OCI-LY1 (cell line): ENCODE measurements around the gene ITIH4.

ENCODE experiments used
- H2AFZ ChIP-seq: fragments of 200-600 bp; sonication (generic), shearing (Covaris generic); 2 replicates; pipeline ENCODE4 v1.6.0; 2014; ENCODE audit warnings: antibody characterized with exemption, mild to moderate bottlenecking, low read length
- H3F3A ChIP-seq: fragments of 200-600 bp; sonication (generic), shearing (Covaris generic); 2 replicates; pipeline ENCODE4 v1.6.0; 2014; ENCODE audit warnings: mild to moderate bottlenecking, antibody characterized with exemption, low read length, moderate library complexity; ENCODE audit not compliant: insufficient read depth
- H3K27ac ChIP-seq: fragments of 200-600 bp; sonication (generic); 2 replicates; pipeline ENCODE4 v1.5.1; 2014; ENCODE audit warnings: low read length, mixed run types, mild to moderate bottlenecking, low read depth; ENCODE audit not compliant: poor library complexity, severe bottlenecking
- H3K27me3 ChIP-seq: fragments of 200-600 bp; sonication (generic); 2 replicates; pipeline ENCODE4 v1.6.0; 2014; ENCODE audit warnings: antibody characterized with exemption, mild to moderate bottlenecking, low read length, moderate library complexity; ENCODE audit not compliant: insufficient read depth
- H3K36me3 ChIP-seq: fragments of 200-600 bp; sonication (generic); 2 replicates; pipeline ENCODE4 v1.6.1; 2014; ENCODE audit warnings: mild to moderate bottlenecking, antibody characterized with exemption, low read length, moderate library complexity, mixed read lengths; ENCODE audit not compliant: insufficient read depth
- H3K4me1 ChIP-seq: fragments of 200-600 bp; sonication (generic); 2 replicates; pipeline ENCODE4 v1.5.1; 2014; ENCODE audit warnings: mild to moderate bottlenecking, low read length, moderate library complexity; ENCODE audit not compliant: insufficient read depth, severe bottlenecking
- H3K4me2 ChIP-seq: fragments of 200-600 bp; sonication (generic), shearing (Covaris generic); 2 replicates; pipeline ENCODE4 v1.6.1; 2014; ENCODE audit warnings: low read length
- H3K4me3 ChIP-seq: fragments of 200-600 bp; sonication (generic); 2 replicates; pipeline ENCODE4 v1.5.1; 2014; ENCODE audit warnings: low read length, low read depth, mild to moderate bottlenecking, mixed read lengths; ENCODE audit not compliant: poor library complexity, severe bottlenecking
- H3K79me2 ChIP-seq: fragments of 200-600 bp; shearing (Covaris generic); 2 replicates; pipeline ENCODE4 v1.6.1; 2016; ENCODE audit warnings: mixed run types, low read length, mixed read lengths; ENCODE audit not compliant: insufficient read depth
- H3K9ac ChIP-seq: fragments of 200-600 bp; sonication (generic), shearing (Covaris generic); 2 replicates; pipeline ENCODE4 v1.6.1; 2014; ENCODE audit warnings: mild to moderate bottlenecking, low read length, mixed read lengths
- H3K9me2 ChIP-seq: fragments of 200-600 bp; sonication (generic), shearing (Covaris generic); 2 replicates; pipeline ENCODE4 v1.6.1; 2014; ENCODE audit warnings: low read depth, mild to moderate bottlenecking, low read length, mixed read lengths
- H3K9me3 ChIP-seq: fragments of 200-600 bp; shearing (Covaris generic); 2 replicates; pipeline ENCODE4 v1.6.1; 2014; ENCODE audit warnings: low read length, mixed read lengths
- H4K20me1 ChIP-seq: fragments of 200-600 bp; sonication (generic), shearing (Covaris generic); 2 replicates; pipeline ENCODE4 v1.6.0; 2016; ENCODE audit warnings: mild to moderate bottlenecking, low read length; ENCODE audit not compliant: insufficient read depth
- CTCF ChIP-seq: fragments of 200-600 bp; sonication (generic), shearing (Covaris generic); IDR thresholded peaks from 2 replicates; pipeline ENCODE4 v1.5.1; 2017; ENCODE audit warnings: mild to moderate bottlenecking, antibody characterized with exemption, low read length, moderate library complexity, mixed read lengths
- EZH2 ChIP-seq: fragments of 200-600 bp; sonication (generic), shearing (Covaris generic); IDR thresholded peaks from 2 replicates; pipeline ENCODE4 v1.8.0; 2017; ENCODE audit warnings: borderline replicate concordance, mixed run types, mild to moderate bottlenecking, antibody characterized with exemption, low read length, moderate library complexity, mixed read lengths

The ITIH4 gene

GRCh38 chr3:52877085-52877484 is 46.6 kb upstream of the ITIH4 start:
- Histone ChIP-seq H3K36me3 (peaks cover 5% of the 10 kb centered on the region), H3K4me2 (no peak overlapping the region), H3K79me2 (no peaks in the 10 kb centered on the region), H3K4me3 (no peak overlapping the region), H4K20me1 (no peaks in the 10 kb centered on the region), H3K9ac (no peak overlapping the region), H3K27me3 (no peaks in the 10 kb centered on the region), H3K9me2 (no peaks in the 10 kb centered on the region), H2AFZ (no peak overlapping the region), H3K27ac (no peak overlapping the region), H3F3A (no peaks in the 10 kb centered on the region), H3K4me1 (peaks cover 20% of the 10 kb centered on the region), H3K9me3 (no peaks in the 10 kb centered on the region)
- no peak for TF ChIP-seq EZH2
- TF ChIP-seq CTCF = no peak

- no peak overlapping the region for H3K27ac ChIP-seq
- no peak for TF ChIP-seq CTCF
- TF ChIP-seq EZH2 = no peak
- H3K4me3 ChIP-seq = no peak overlapping the region
- H3K9me2 ChIP-seq = no peaks in the 10 kb centered on the region
- H4K20me1 ChIP-seq = no peaks in the 10 kb centered on the region
- no peak overlapping the region for H3K9ac ChIP-seq
- peaks cover 5% of the 10 kb centered on the region for H3K36me3 ChIP-seq
- H2AFZ ChIP-seq = no peak overlapping the region
- no peaks in the 10 kb centered on the region for H3K27me3 ChIP-seq
- H3F3A ChIP-seq = no peaks in the 10 kb centered on the region
- H3K4me2 ChIP-seq = no peak overlapping the region
- H3K79me2 ChIP-seq = no peaks in the 10 kb centered on the region
- H3K9me3 ChIP-seq = no peaks in the 10 kb centered on the region
- peaks cover 20% of the 10 kb centered on the region for H3K4me1 ChIP-seq
Measured at GRCh38 chr3:52874864-52875587, 44.6 kb upstream of the ITIH4 start.

GRCh38 chr3:52874160-52874701 is 43.8 kb upstream of the ITIH4 start:
- Histone ChIP-seq H3K9me2 (no peaks in the 10 kb centered on the region), H2AFZ (no peak overlapping the region), H3K4me2 (no peak overlapping the region), H3K4me1 (peaks cover 20% of the 10 kb centered on the region), H3K4me3 (no peak overlapping the region), H3K36me3 (peaks cover 5% of the 10 kb centered on the region), H3F3A (no peaks in the 10 kb centered on the region), H3K79me2 (no peaks in the 10 kb centered on the region), H3K9me3 (no peaks in the 10 kb centered on the region), H4K20me1 (no peaks in the 10 kb centered on the region), H3K9ac (no peak overlapping the region), H3K27me3 (no peaks in the 10 kb centered on the region), H3K27ac (no peak overlapping the region)
- no peak for TF ChIP-seq EZH2
- no peak for TF ChIP-seq CTCF
